A673 (cell line): Measurements from ENCODE around the gene PADI4. TPM values are rescaled to one million over a fixed set of nuclear protein-coding genes. Genes with fewer than 3 reads are reported as not detected.

ENCODE experiments used
- BruUV-seq: library from RNA; stranded (reverse); fragments of 400-500 nt; replicated peaks from 2 replicates; lab custom pipeline; 2021; lab: Mats Ljungman, UMichigan
- CTCF ChIA-PET: fragments of 300-600 bp; sonication (Branson Sonifier 250); formaldehyde crosslinking; loops from one replicate; lab custom pipeline; 2022; ENCODE audit warnings: antibody characterized with exemption; lab: Charles Lee
- POLR2A ChIA-PET: fragments of 300-600 bp; sonication (Branson Sonifier 250); formaldehyde crosslinking; loops from one replicate; lab custom pipeline; 2022; ENCODE audit warnings: antibody characterized with exemption; ENCODE audit not compliant: low non-redundant PET; lab: Charles Lee
- DNase-seq: peaks from one replicate; pipeline ENCODE4 v3.0.0-alpha.2; 2015; ENCODE audit warnings: low spot score
- H3K27ac ChIP-seq: fragments of 200-600 bp; sonication (generic); 2 replicates; pipeline ENCODE4 v1.5.1; 2016; ENCODE audit warnings: mixed run types, low read depth, mild to moderate bottlenecking, mixed read lengths, antibody characterized with exemption, low read length; ENCODE audit not compliant: poor library complexity, severe bottlenecking
- H3K27me3 ChIP-seq: fragments of 200-600 bp; sonication (generic); replicated peaks from 2 replicates; pipeline ENCODE4 v1.6.1; 2017; ENCODE audit warnings: mixed run types, low read depth, mild to moderate bottlenecking, mixed read lengths, antibody characterized with exemption, low read length; ENCODE audit not compliant: insufficient read depth, poor library complexity
- H3K36me3 ChIP-seq: fragments of 200-600 bp; sonication (generic); 2 replicates; pipeline ENCODE4 v1.6.1; 2016; ENCODE audit warnings: mixed run types, mild to moderate bottlenecking, mixed read lengths, antibody characterized with exemption, low read length; ENCODE audit not compliant: insufficient read depth, poor library complexity, severe bottlenecking
- H3K4me1 ChIP-seq: fragments of 200-600 bp; sonication (generic); 2 replicates; pipeline ENCODE4 v1.6.1; 2017; ENCODE audit warnings: mixed run types, mild to moderate bottlenecking, mixed read lengths, antibody characterized with exemption, low read length; ENCODE audit not compliant: insufficient read depth, poor library complexity, severe bottlenecking
- H3K4me3 ChIP-seq: fragments of 200-600 bp; sonication (generic); 2 replicates; pipeline ENCODE4 v1.5.1; 2016; ENCODE audit warnings: low read depth, mixed run types, mild to moderate bottlenecking, mixed read lengths, low read length; ENCODE audit not compliant: poor library complexity, severe bottlenecking
- H3K9me3 ChIP-seq: fragments of 200-600 bp; sonication (generic); 2 replicates; pipeline ENCODE4 v1.6.1; 2016; ENCODE audit warnings: mixed run types, low read depth, mild to moderate bottlenecking, mixed read lengths, antibody characterized with exemption, low read length; ENCODE audit not compliant: poor library complexity, severe bottlenecking
- EZH2 ChIP-seq: fragments of 200-600 bp; sonication (generic); IDR thresholded peaks from 2 replicates; pipeline ENCODE4 v1.6.1; 2017; ENCODE audit warnings: borderline replicate concordance, low read depth, mild to moderate bottlenecking, mixed read lengths, antibody characterized with exemption, low read length; ENCODE audit not compliant: poor library complexity, severe bottlenecking
- intact Hi-C: fragments of 100-400 bp; cut with micrococcal nuclease; formaldehyde crosslinking; loops from one replicate; pipeline ENCODE4 v1.10.0; 2022; ENCODE audit not compliant: unreplicated experiment
- microRNA-seq: library from miRNA; unstranded; fragments of <30 nt; microRNA quantifications from one replicate; pipeline ENCODE4 v1.2.0, GENCODE V29; 2021
- total RNA-seq: library from RNA; stranded (reverse); gene quantifications from 2 replicates; pipeline ENCODE4 v1.2.3, GENCODE V29; 2021
- TF ChIP-seq, protein P1 (sequence below): fragments of 300-800, 200-600 bp; sonication (generic); conservative IDR thresholded peaks from 2 replicates; pipeline ENCODE4 v1.5.1; 2017; ENCODE audit warnings: low read depth, mild to moderate bottlenecking, antibody characterized with exemption, low read length, moderate library complexity, mixed read lengths

The PADI4 gene
- total RNA-seq, 1 experiment from 2014 or later: not detected

DNA sequence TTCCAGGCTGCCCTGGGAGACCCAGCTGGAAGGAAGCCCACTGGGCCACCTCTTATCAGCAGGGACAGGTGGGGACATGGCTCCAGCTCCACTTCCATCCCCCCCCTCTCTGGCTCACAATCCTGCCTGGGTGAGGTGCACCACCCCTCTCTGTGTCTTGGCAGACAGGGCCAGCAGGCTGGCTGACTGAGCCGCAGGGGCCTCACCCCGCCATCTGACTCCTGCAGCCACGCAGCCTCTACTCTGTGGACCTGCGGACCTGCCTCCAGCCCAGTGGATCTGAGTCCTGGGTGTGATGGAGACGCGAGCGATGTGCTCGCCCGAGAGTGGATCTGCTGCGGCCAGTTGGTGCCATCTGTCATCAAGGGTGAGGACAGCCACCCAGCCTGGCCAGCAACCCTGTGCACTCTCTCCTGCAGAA lies 101.4 kb downstream of the PADI4 start:
- H3K36me3 ChIP-seq: peaks cover 75% of the 10 kb centered on the region
- H3K4me3 ChIP-seq: no peak overlapping the region
- TF ChIP-seq, protein P1, sequence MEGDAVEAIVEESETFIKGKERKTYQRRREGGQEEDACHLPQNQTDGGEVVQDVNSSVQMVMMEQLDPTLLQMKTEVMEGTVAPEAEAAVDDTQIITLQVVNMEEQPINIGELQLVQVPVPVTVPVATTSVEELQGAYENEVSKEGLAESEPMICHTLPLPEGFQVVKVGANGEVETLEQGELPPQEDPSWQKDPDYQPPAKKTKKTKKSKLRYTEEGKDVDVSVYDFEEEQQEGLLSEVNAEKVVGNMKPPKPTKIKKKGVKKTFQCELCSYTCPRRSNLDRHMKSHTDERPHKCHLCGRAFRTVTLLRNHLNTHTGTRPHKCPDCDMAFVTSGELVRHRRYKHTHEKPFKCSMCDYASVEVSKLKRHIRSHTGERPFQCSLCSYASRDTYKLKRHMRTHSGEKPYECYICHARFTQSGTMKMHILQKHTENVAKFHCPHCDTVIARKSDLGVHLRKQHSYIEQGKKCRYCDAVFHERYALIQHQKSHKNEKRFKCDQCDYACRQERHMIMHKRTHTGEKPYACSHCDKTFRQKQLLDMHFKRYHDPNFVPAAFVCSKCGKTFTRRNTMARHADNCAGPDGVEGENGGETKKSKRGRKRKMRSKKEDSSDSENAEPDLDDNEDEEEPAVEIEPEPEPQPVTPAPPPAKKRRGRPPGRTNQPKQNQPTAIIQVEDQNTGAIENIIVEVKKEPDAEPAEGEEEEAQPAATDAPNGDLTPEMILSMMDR: no peak
- TF ChIP-seq EZH2: no peak
- no peaks in the 10 kb centered on the region for H3K9me3 ChIP-seq
- no peaks in the 10 kb centered on the region for H3K27me3 ChIP-seq
- no TSS peak for BruUV-seq
- DNase-seq: no peak
- ChIA-PET CTCF (no interaction called here), POLR2A (no interaction called here)
- H3K27ac ChIP-seq: no peak overlapping the region
- no peaks in the 10 kb centered on the region for H3K4me1 ChIP-seq
- intact Hi-C loops: loop anchor here (5.0 to 10.0 kb wide), 2 partner anchors 285 to 352 kb away; no protein-coding TSS in a partner anchor

- DNase-seq: no peak
- no peaks in the 10 kb centered on the region for H3K27me3 ChIP-seq
- peaks cover 96% of the 10 kb centered on the region for H3K36me3 ChIP-seq
- TF ChIP-seq, protein P1: no peak
- TF ChIP-seq EZH2: no peak
- intact Hi-C loops: no loop called here
- ChIA-PET CTCF (no interaction called here), POLR2A (no interaction called here)
- H3K4me1 ChIP-seq: no peaks in the 10 kb centered on the region
- H3K4me3 ChIP-seq: no peak overlapping the region
- BruUV-seq: no TSS peak
- no peaks in the 10 kb centered on the region for H3K9me3 ChIP-seq
- no peak overlapping the region for H3K27ac ChIP-seq
Measured at GRCh38 chr1:17412093-17412870, 104.3 kb downstream of the PADI4 start.

Small RNA genes lying within 50 kb of the gene (microRNA-seq; reads per million reads assigned to microRNA genes)
- gene MIR3972: not detected

Other genes starting within 250 kb of the PADI4 start
- gene PADI2, start 188.7 kb upstream of the PADI4 start, total RNA-seq: 26.4 and 27.7 TPM in 2 replicates
- gene PADI1, start 103.1 kb upstream of the PADI4 start, total RNA-seq: 0.56 and 0.72 TPM in 2 replicates
- gene PADI3, start 59.1 kb upstream of the PADI4 start, total RNA-seq: 0.26 and 0.39 TPM in 2 replicates
- not detected in 2 replicates for gene PADI6, start 64.0 kb downstream of the PADI4 start, total RNA-seq
- 180 and 182 TPM in 2 replicates for gene RCC2, start 131.5 kb downstream of the PADI4 start, total RNA-seq
- gene ARHGEF10L, start 231.5 kb downstream of the PADI4 start, total RNA-seq: 3.3 and 5.1 TPM in 2 replicates